GM06990 (cell line): Measurements from ENCODE around the gene IGF2R.
A peak's percentile ranks its signal among the peaks of the same experiment; 100 is the strongest.

Experiments used
- DNase-seq: peaks from one replicate; pipeline ENCODE4 v3.0.0-alpha.2; 2011; ENCODE audit not compliant: insufficient read length; ENCODE audit errors: extremely low read depth
- H3K27me3 ChIP-seq: replicated peaks from 2 replicates; pipeline ENCODE4 v1.6.0; 2011; ENCODE audit warnings: low read length; ENCODE audit not compliant: control insufficient read depth, insufficient read depth
- H3K36me3 ChIP-seq: 2 replicates; pipeline ENCODE4 v1.5.1; 2011; ENCODE audit warnings: low read length; ENCODE audit not compliant: control insufficient read depth, insufficient read depth
- H3K4me3 ChIP-seq: replicated peaks from 2 replicates; pipeline ENCODE4 v1.5.1; 2011; ENCODE audit warnings: low read depth, mild to moderate bottlenecking, control low read depth, low read length
- CTCF ChIP-seq: IDR thresholded peaks from 2 replicates; pipeline ENCODE4 v1.5.1; 2011; ENCODE audit warnings: low read length, control low read depth, mild to moderate bottlenecking, inconsistent platforms; ENCODE audit not compliant: insufficient read depth, poor library complexity, severe bottlenecking

IGF2R gene

GRCh38 chr6:160102399-160102798 is 133.5 kb downstream of the IGF2R start:
- H3K27me3 ChIP-seq: no peaks in the 10 kb centered on the region
- DNase-seq: no peak
- no peak overlapping the region for H3K4me3 ChIP-seq
- no peak for TF ChIP-seq CTCF
- peaks cover 25% of the 10 kb centered on the region for H3K36me3 ChIP-seq

GRCh38 chr6:160102956-160103824 is 134.3 kb downstream of the IGF2R start:
- Histone ChIP-seq H3K4me3 (no peak overlapping the region), H3K27me3 (no peaks in the 10 kb centered on the region), H3K36me3 (peaks cover 26% of the 10 kb centered on the region)
- no peak for DNase-seq
- TF ChIP-seq CTCF: peak; percentile 53

- no peaks in the 10 kb centered on the region for H3K27me3 ChIP-seq
- no peak for DNase-seq
- no peak overlapping the region for H3K4me3 ChIP-seq
- peaks cover 27% of the 10 kb centered on the region for H3K36me3 ChIP-seq
- TF ChIP-seq CTCF: no peak
Observed at GRCh38 chr6:160103825-160104100, 134.9 kb downstream of the IGF2R start.

GRCh38 chr6:160104821-160105517 is 136.1 kb downstream of the IGF2R start:
- no peak for DNase-seq
- no peak for TF ChIP-seq CTCF
- peaks cover 27% of the 10 kb centered on the region for H3K36me3 ChIP-seq

GRCh38 chr6:160106010-160106409 is 137.1 kb downstream of the IGF2R start:
- no peak for TF ChIP-seq CTCF
- Histone ChIP-seq H3K27me3 (no peaks in the 10 kb centered on the region), H3K4me3 (no peak overlapping the region), H3K36me3 (peaks cover 27% of the 10 kb centered on the region)
- DNase-seq: no peak

More at GRCh38 chr6:160104821-160105517, 136.1 kb downstream of the IGF2R start:
- Histone ChIP-seq H3K4me3 (no peak overlapping the region), H3K27me3 (no peaks in the 10 kb centered on the region)

GRCh38 chr6:160106701-160107100 is 137.8 kb downstream of the IGF2R start:
- Histone ChIP-seq H3K27me3 (no peaks in the 10 kb centered on the region), H3K36me3 (peaks cover 25% of the 10 kb centered on the region), H3K4me3 (no peak overlapping the region)
- no peak for TF ChIP-seq CTCF
- DNase-seq: no peak
